HepG2 (cell line): ENCODE data around the gene CDC42BPG. TPM values are rescaled to one million over a fixed set of nuclear protein-coding genes. Genes with fewer than 3 reads are reported as not detected.

Source experiments
- ATAC-seq: fragments of 200-7000 bp; cut with Tn5 transposase; 3 replicates; pipeline ENCODE4 v1.9.1; 2020; ENCODE audit warnings: mild to moderate bottlenecking, moderate library complexity
- BruUV-seq: library from RNA; stranded (reverse); fragments of 400-500 nt; replicated peaks from 2 replicates; lab custom pipeline; 2021; lab: Mats Ljungman, UMichigan
- CTCF ChIA-PET: fragments of 300-600 bp; formaldehyde crosslinking; extraction: SDS; loops from one replicate; lab custom pipeline; 2021; ENCODE audit warnings: low total read pairs, inconsistent platforms, low intra/inter-chr PET ratio; lab: Yijun Ruan, JAX
- POLR2A ChIA-PET: fragments of 350-600 bp; sonication (Branson Sonifier 250); formaldehyde crosslinking; loops from one replicate; lab custom pipeline; 2020; ENCODE audit warnings: antibody characterized with exemption, inconsistent platforms; lab: Yijun Ruan, JAX
- DNase-seq: peaks from one replicate; pipeline ENCODE4 v3.0.0-alpha.2; 2015; ENCODE audit warnings: low spot score
- FAIRE-seq: peaks from 3 replicates; lab custom pipeline; 2011; peaks lifted over from hg19 to GRCh38; lab: Jason Lieb, UNC
- H2AFZ ChIP-seq: one replicate; pipeline ENCODE4 v1.6.1; 2011; ENCODE audit warnings: low read length, inconsistent platforms
- H3K27ac ChIP-seq: fragments of 300-600 bp; 3 replicates; pipeline ENCODE4 v1.8.0; 2011; ENCODE audit warnings: mixed run types, mild to moderate bottlenecking, mixed read lengths, low read length, inconsistent platforms; ENCODE audit not compliant: insufficient read depth; ENCODE audit errors: extremely low read length
- H3K27me3 ChIP-seq, 2 experiments: fragments of 200-600 bp in 1 of 2; 2 replicates in 1 of 2; 3 replicates in 1 of 2; pipeline versions ENCODE4 v1.6.0 to v1.8.0; 2011; ENCODE audit warnings: low read length in 2 of 2, mild to moderate bottlenecking in 2 of 2, moderate library complexity in 2 of 2, inconsistent platforms in 1 of 2; ENCODE audit not compliant: insufficient read depth in 2 of 2, control insufficient read depth in 1 of 2
- H3K36me3 ChIP-seq, 2 experiments: fragments of 200-600 bp in 1 of 2; replicated peaks in 1 of 2; 2 replicates in 1 of 2; 3 replicates in 1 of 2; pipeline versions ENCODE4 v1.5.1 to v1.8.0; 2011; ENCODE audit warnings: low read length in 2 of 2, inconsistent platforms in 1 of 2; ENCODE audit not compliant: insufficient read depth in 2 of 2, control insufficient read depth in 1 of 2
- H3K4me1 ChIP-seq: 2 replicates; pipeline ENCODE4 v1.5.1; 2012; ENCODE audit warnings: low read length, inconsistent platforms; ENCODE audit not compliant: insufficient read depth
- H3K4me2 ChIP-seq: 2 replicates; pipeline ENCODE4 v1.6.0; 2011; ENCODE audit warnings: low read depth, low read length, inconsistent platforms
- H3K4me3 ChIP-seq, 3 experiments: fragments of 200-600 bp in 1 of 3; sonication (generic), shearing (Covaris generic) in 1 of 3; replicated peaks in 1 of 3; 2 replicates each; pipeline ENCODE4 v1.5.1; 2011 to 2016; ENCODE audit warnings: low read length in 3 of 3, inconsistent platforms in 2 of 3, low read depth in 2 of 3, mild to moderate bottlenecking in 2 of 3, control low read depth in 1 of 3, mixed read lengths in 1 of 3; ENCODE audit not compliant: insufficient read depth in 1 of 3
- H3K79me2 ChIP-seq: one replicate; pipeline ENCODE4 v1.6.1; 2011; ENCODE audit warnings: low read length, inconsistent platforms; ENCODE audit not compliant: insufficient read depth
- H3K9ac ChIP-seq: 2 replicates; pipeline ENCODE4 v1.6.0; 2011; ENCODE audit warnings: mild to moderate bottlenecking, low read depth, low read length, inconsistent platforms; ENCODE audit not compliant: insufficient read depth
- H3K9me3 ChIP-seq: 2 replicates; pipeline ENCODE4 v1.5.1; 2012; ENCODE audit warnings: mild to moderate bottlenecking, low read length
- H4K20me1 ChIP-seq: 2 replicates; pipeline ENCODE4 v1.6.0; 2011; ENCODE audit warnings: inconsistent platforms, mild to moderate bottlenecking, low read length, moderate library complexity; ENCODE audit not compliant: insufficient read depth
- IRF2 ChIP-seq: IDR thresholded peaks from 2 replicates; pipeline ENCODE4 v1.6.1; 2018; ENCODE audit warnings: missing genetic modification reagents, missing compliant biosample characterization
- RXRB ChIP-seq: IDR thresholded peaks from 2 replicates; pipeline ENCODE4 v1.6.1; 2016; ENCODE audit warnings: borderline replicate concordance, missing genetic modification reagents, missing compliant biosample characterization
- SRSF1 ChIP-seq: fragments of 200-400 bp; formaldehyde crosslinking; optimal IDR thresholded peaks from 2 replicates; pipeline ENCODE3; 2017; ENCODE audit warnings: mild to moderate bottlenecking, low read depth, low read length, moderate library complexity
- ZNF670 ChIP-seq: sonication (generic); formaldehyde crosslinking; IDR thresholded peaks from 2 replicates; pipeline ENCODE4 v1.8.0; 2022; ENCODE audit warnings: mild to moderate bottlenecking, missing genetic modification reagents, borderline replicate concordance
- ZNF768 ChIP-seq: sonication (generic); formaldehyde crosslinking; IDR thresholded peaks from 2 replicates; pipeline ENCODE4 v1.4.0; 2020; ENCODE audit warnings: missing genetic modification reagents
- WGBS: methylation state at CpG from one replicate; pipeline ENCODE4 v1.1.6; 2017; ENCODE audit warnings: low lambda C conversion rate; 5-methylcytosine and 5-hydroxymethylcytosine counted together
- in situ Hi-C: cut with HindIII; loops from 2 replicates; pipeline ENCODE4 v1.10.0; 2017; ENCODE audit warnings: low pct_unique_long_range_greater_than_20kb; ENCODE audit not compliant: extremely low pct_ligation_motif_present
- intact Hi-C: fragments of 100-400 bp; cut with micrococcal nuclease; formaldehyde crosslinking; loops from one replicate; pipeline ENCODE4 v1.10.0; 2022; ENCODE audit not compliant: unreplicated experiment
- polyA plus RNA-seq, 8 experiments: library from polyadenylated mRNA; depleted of rRNA in 3 of 8; stranded (reverse) in 7 of 8; unstranded in 1 of 8; fragments of >200 nt; fragmentation: Illumina TruSeq in 4 of 8; extraction: Trizol in 4 of 8; gene quantifications; 2 replicates each; pipeline versions ENCODE4 v1.2.1 to v1.2.3, GENCODE V29; 2011 to 2016; ENCODE audit warnings: low read depth in 4 of 8, missing spikeins in 1 of 8, mixed read lengths in 1 of 8; ENCODE audit not compliant: insufficient read depth in 1 of 8
- total RNA-seq, 5 experiments: library from RNA; depleted of rRNA; stranded (reverse); fragments of >200 nt; fragmentation: Illumina TruSeq; extraction: Trizol; gene quantifications; 2 replicates each; pipeline ENCODE4 v1.2.3, GENCODE V29; 2016; ENCODE audit warnings: low read depth in 1 of 5

CDC42BPG gene
- total and polyA plus RNA-seq, 2 of the 13 experiments (the other 11 are each of a cell fraction or from before 2014, with no cell fraction given), result 0.55 to 1.4 TPM

- FAIRE-seq, result no peak
- intact Hi-C loops, result no loop called here
Observed at GRCh38 chr11:64826062-64826461, 18.4 kb downstream of the CDC42BPG start.

GRCh38 chr11:64823568-64824119 is 20.8 kb downstream of the CDC42BPG start:
- H3K36me3 ChIP-seq, result no peaks in the 10 kb centered on the region
- no peak overlapping the region for H2AFZ ChIP-seq
- POLR2A ChIA-PET, result interaction anchor here (1.5 kb wide), 1 partner anchor 13 kb away, joined by 6 read pairs; the partner anchor contains the start of gene MEN1
- TF ChIP-seq ZNF670 (CRISPR knock-in tag), result no peak
- no peak for TF ChIP-seq SRSF1
- DNase-seq (no peak), ATAC-seq (no peak), FAIRE-seq (no peak)
- no peaks in the 10 kb centered on the region for H3K27me3 ChIP-seq
- CTCF ChIA-PET, result no interaction called here
- no peak overlapping the region for H3K27ac ChIP-seq
- H3K4me1 ChIP-seq, result no peaks in the 10 kb centered on the region
- no peaks in the 10 kb centered on the region for H4K20me1 ChIP-seq
- H3K9ac ChIP-seq, result no peak overlapping the region
- intact Hi-C loops, result no loop called here
- no TSS peak for BruUV-seq
- 60% methylated on average over 11 of the region's 11 CpGs for WGBS
- in situ Hi-C loops, result no loop called here
- no peak overlapping the region for H3K4me3 ChIP-seq
- H3K79me2 ChIP-seq, result no peaks in the 10 kb centered on the region
- no peaks in the 10 kb centered on the region for H3K9me3 ChIP-seq
- H3K4me2 ChIP-seq, result no peak overlapping the region

More at GRCh38 chr11:64826062-64826461, 18.4 kb downstream of the CDC42BPG start:
- Histone ChIP-seq H3K27me3 (no peaks in the 10 kb centered on the region), H3K4me3 (no peak overlapping the region), H2AFZ (no peak overlapping the region), H3K27ac (no peak overlapping the region), H3K36me3 (no peaks in the 10 kb centered on the region), H3K4me1 (no peaks in the 10 kb centered on the region), H3K79me2 (no peaks in the 10 kb centered on the region), H4K20me1 (no peaks in the 10 kb centered on the region), H3K9ac (no peak overlapping the region), H3K4me2 (no peak overlapping the region), H3K9me3 (no peaks in the 10 kb centered on the region)
- in situ Hi-C loops, result no loop called here
- ATAC-seq (no peak), DNase-seq (no peak)
- ChIA-PET POLR2A (no interaction called here), CTCF (no interaction called here)
- TF ChIP-seq IRF2 (CRISPR knock-in tag), result no peak
- TF ChIP-seq ZNF768 (CRISPR knock-in tag), result peak; percentile 81
- no peak for TF ChIP-seq RXRB
- WGBS, result 86% methylated on average over 7 of the region's 7 CpGs
- no TSS peak for BruUV-seq
